Natural killer cell treated with Interleukin-12 subunit alpha and Interleukin-12 subunit beta and Interleukin-15 and Interleukin-18, amount 100 ng/mL, for 72 hours (primary cell): ENCODE results near the gene NR4A1. TPM values are rescaled to one million over a fixed set of nuclear protein-coding genes. Genes with fewer than 3 reads are reported as not detected.
A peak's percentile ranks its signal among the peaks of the same experiment; 100 is the strongest.

Experiments used
- ATAC-seq, 2 donors: fragments of 150-1000 bp; cut with Tn5 transposase in 1 of 2; sonication (Bioruptor Pico), chemical (Tn5 transposase) in 1 of 2; 2 replicates each; pipeline ENCODE4 v1.10.0; 2021
- DNase-seq: peaks from one replicate; pipeline ENCODE4 v3.0.0; 2022; ENCODE audit warnings: low spot score
- H3K27ac Mint-ChIP-seq, 2 donors: 1 replicate in 1 of 2; 2 replicates in 1 of 2; pipeline ENCODE4 v1.8.0; 2022; ENCODE audit warnings: mixed read lengths in 2 of 2, mild to moderate bottlenecking in 1 of 2, moderate library complexity in 1 of 2
- H3K27me3 Mint-ChIP-seq, 2 donors: 1 replicate in 1 of 2; 2 replicates in 1 of 2; pipeline ENCODE4 v1.8.0; 2022; ENCODE audit warnings: mixed read lengths in 2 of 2
- H3K36me3 Mint-ChIP-seq: one replicate; pipeline ENCODE4 v1.8.0; 2022; ENCODE audit warnings: mixed read lengths
- H3K4me1 Mint-ChIP-seq, 2 donors: 1 replicate in 1 of 2; 2 replicates in 1 of 2; pipeline ENCODE4 v1.8.0; 2022; ENCODE audit warnings: low read depth in 2 of 2, mixed read lengths in 2 of 2, mild to moderate bottlenecking in 1 of 2
- H3K4me3 Mint-ChIP-seq: one replicate; pipeline ENCODE4 v1.8.0; 2022; ENCODE audit warnings: mixed read lengths
- H3K9me3 Mint-ChIP-seq: 2 replicates; pipeline ENCODE4 v1.8.0; 2022; ENCODE audit warnings: mixed read lengths
- total RNA-seq, 2 donors: library from RNA; stranded (reverse); gene quantifications; one replicate each; pipeline ENCODE4 v1.2.3, GENCODE V29; 2022

NR4A1 gene
- total RNA-seq, 2 donors from 2014 or later = 3.0 to 4.0 TPM

- ATAC-seq (no peak), DNase-seq (peak; percentile 55)
- no peak overlapping the region for H3K27ac Mint-ChIP-seq
- H3K9me3 Mint-ChIP-seq = no peaks in the 10 kb centered on the region
- H3K27me3 Mint-ChIP-seq = no peaks in the 10 kb centered on the region
- H3K4me1 Mint-ChIP-seq = peaks cover 5 to 9% of the 10 kb centered on the region in 2 donors
- peaks cover 7% of the 10 kb centered on the region for H3K36me3 Mint-ChIP-seq
- H3K4me3 Mint-ChIP-seq = no peak overlapping the region
Observed at GRCh38 chr12:52080403-52081251, 29.4 kb downstream of the NR4A1 start.

- peaks cover 5 to 7% of the 10 kb centered on the region in 2 donors for H3K4me1 Mint-ChIP-seq
- no peaks in the 10 kb centered on the region for H3K27me3 Mint-ChIP-seq
- no peak overlapping the region for H3K27ac Mint-ChIP-seq
- no peaks in the 10 kb centered on the region for H3K9me3 Mint-ChIP-seq
- H3K36me3 Mint-ChIP-seq = peaks cover 7% of the 10 kb centered on the region
- ATAC-seq = no peak
- no peak overlapping the region for H3K4me3 Mint-ChIP-seq
- DNase-seq = peak; percentile 23
Observed at GRCh38 chr12:52081263-52081733, 30.1 kb downstream of the NR4A1 start.

- Mint-ChIP-seq H3K27me3 (peaks cover under 1 to 1% of the 10 kb centered on the region in 2 donors), H3K4me3 (no peak overlapping the region), H3K9me3 (no peaks in the 10 kb centered on the region), H3K36me3 (peaks cover 7% of the 10 kb centered on the region), H3K4me1 (peaks cover 5 to 7% of the 10 kb centered on the region in 2 donors), H3K27ac (no peak overlapping the region)
- ATAC-seq (no peak), DNase-seq (peak; percentile 41)
Observed at GRCh38 chr12:52082026-52082668, 30.9 kb downstream of the NR4A1 start.

- H3K4me3 Mint-ChIP-seq = no peak overlapping the region
- peaks cover 5% of the 10 kb centered on the region in 2 donors for H3K27me3 Mint-ChIP-seq
- ATAC-seq (no peak), DNase-seq (no peak)
- H3K36me3 Mint-ChIP-seq = peaks cover 5% of the 10 kb centered on the region
- no peak overlapping the region for H3K27ac Mint-ChIP-seq
- peaks cover 4 to 7% of the 10 kb centered on the region in 2 donors for H3K4me1 Mint-ChIP-seq
- no peaks in the 10 kb centered on the region for H3K9me3 Mint-ChIP-seq
Observed at GRCh38 chr12:52082669-52082987, 31.4 kb downstream of the NR4A1 start.

GRCh38 chr12:52082988-52083637 lies 31.9 kb downstream of the NR4A1 start:
- ATAC-seq (peak; percentile 67 to 73), DNase-seq (peak; percentile 79)
- peaks cover 0 to 4% of the 10 kb centered on the region in 2 donors for H3K4me1 Mint-ChIP-seq
- H3K4me3 Mint-ChIP-seq = no peak overlapping the region
- no peak overlapping the region for H3K27ac Mint-ChIP-seq
- no peaks in the 10 kb centered on the region for H3K9me3 Mint-ChIP-seq
- H3K36me3 Mint-ChIP-seq = peaks cover under 1% of the 10 kb centered on the region
- H3K27me3 Mint-ChIP-seq = peaks cover 9 to 10% of the 10 kb centered on the region in 2 donors

- Mint-ChIP-seq H3K36me3 (no peaks in the 10 kb centered on the region), H3K4me3 (no peak overlapping the region), H3K9me3 (no peaks in the 10 kb centered on the region), H3K27ac (no peak overlapping the region), H3K27me3 (peaks cover 10 to 15% of the 10 kb centered on the region in 2 donors), H3K4me1 (peaks cover 0 to 4% of the 10 kb centered on the region in 2 donors)
- DNase-seq (no peak), ATAC-seq (no peak)
Observed at GRCh38 chr12:52083638-52083996, 32.4 kb downstream of the NR4A1 start.

- ATAC-seq = no peak
- H3K4me1 Mint-ChIP-seq = peaks cover 0 to 4% of the 10 kb centered on the region in 2 donors
- no peak for DNase-seq
- no peaks in the 10 kb centered on the region for H3K9me3 Mint-ChIP-seq
- no peak overlapping the region for H3K27ac Mint-ChIP-seq
- H3K27me3 Mint-ChIP-seq = peaks cover 14 to 23% of the 10 kb centered on the region in 2 donors
- no peaks in the 10 kb centered on the region for H3K36me3 Mint-ChIP-seq
- H3K4me3 Mint-ChIP-seq = no peak overlapping the region
Observed at GRCh38 chr12:52084491-52085231, 33.4 kb downstream of the NR4A1 start.

- no peak overlapping the region for H3K27ac Mint-ChIP-seq
- H3K4me3 Mint-ChIP-seq = no peak overlapping the region
Observed at GRCh38 chr12:52085682-52086180, 34.5 kb downstream of the NR4A1 start.

GRCh38 chr12:52086366-52086765 lies 35.1 kb downstream of the NR4A1 start:
- Mint-ChIP-seq H3K9me3 (no peaks in the 10 kb centered on the region), H3K4me1 (peaks cover 0 to 4% of the 10 kb centered on the region in 2 donors), H3K36me3 (no peaks in the 10 kb centered on the region), H3K27me3 (peaks cover 21 to 33% of the 10 kb centered on the region in 2 donors), H3K4me3 (no peak overlapping the region), H3K27ac (no peak overlapping the region)
- no peak for ATAC-seq
- no peak for DNase-seq

More at GRCh38 chr12:52085682-52086180, 34.5 kb downstream of the NR4A1 start:
- Mint-ChIP-seq H3K9me3 (no peaks in the 10 kb centered on the region), H3K27me3 (peaks cover 17 to 29% of the 10 kb centered on the region in 2 donors), H3K4me1 (peaks cover 0 to 4% of the 10 kb centered on the region in 2 donors), H3K36me3 (no peaks in the 10 kb centered on the region)
- DNase-seq = no peak
- ATAC-seq = no peak

- DNase-seq = no peak
- no peaks in the 10 kb centered on the region for H3K36me3 Mint-ChIP-seq
- H3K9me3 Mint-ChIP-seq = no peaks in the 10 kb centered on the region
- peaks cover 0 to 4% of the 10 kb centered on the region in 2 donors for H3K4me1 Mint-ChIP-seq
- no peak overlapping the region for H3K4me3 Mint-ChIP-seq
- no peak for ATAC-seq
- peaks cover 24 to 37% of the 10 kb centered on the region in 2 donors for H3K27me3 Mint-ChIP-seq
- H3K27ac Mint-ChIP-seq = no peak overlapping the region
Observed at GRCh38 chr12:52086944-52087835, 35.9 kb downstream of the NR4A1 start.

GRCh38 chr12:52087961-52088820 lies 36.9 kb downstream of the NR4A1 start:
- Mint-ChIP-seq H3K4me1 (peaks cover 0 to 4% of the 10 kb centered on the region in 2 donors), H3K4me3 (no peak overlapping the region), H3K27me3 (peaks cover 24 to 37% of the 10 kb centered on the region in 2 donors), H3K36me3 (no peaks in the 10 kb centered on the region), H3K27ac (no peak overlapping the region), H3K9me3 (no peaks in the 10 kb centered on the region)
- DNase-seq (no peak), ATAC-seq (no peak)

- H3K27me3 Mint-ChIP-seq = peaks cover 24 to 37% of the 10 kb centered on the region in 2 donors
- ATAC-seq (no peak), DNase-seq (no peak)
- H3K36me3 Mint-ChIP-seq = no peaks in the 10 kb centered on the region
- no peaks in the 10 kb centered on the region for H3K4me1 Mint-ChIP-seq
- H3K9me3 Mint-ChIP-seq = no peaks in the 10 kb centered on the region
- no peak overlapping the region for H3K27ac Mint-ChIP-seq
- H3K4me3 Mint-ChIP-seq = no peak overlapping the region
Observed at GRCh38 chr12:52089491-52089890, 38.2 kb downstream of the NR4A1 start.
